Duodenal mucosa (tissue), 2 donors: ENCODE measurements around the gene DCX.

Experiments
- H3K27ac ChIP-seq: one replicate; pipeline ENCODE4 v1.7.0; 2013; ENCODE audit warnings: low read depth, low read length
- H3K27me3 ChIP-seq, 2 donors: one replicate each; pipeline ENCODE4 v1.7.0; 2013; ENCODE audit warnings: low read length in 2 of 2, control low read depth in 1 of 2; ENCODE audit not compliant: insufficient read depth in 2 of 2, control insufficient read depth in 1 of 2
- H3K36me3 ChIP-seq, 2 donors: one replicate each; pipeline ENCODE4 v1.7.0; 2013; ENCODE audit warnings: low read length in 2 of 2, control low read depth in 1 of 2; ENCODE audit not compliant: insufficient read depth in 2 of 2, control insufficient read depth in 1 of 2
- H3K4me1 ChIP-seq, 2 donors: one replicate each; pipeline ENCODE4 v1.7.0; 2013; ENCODE audit warnings: low read length in 2 of 2, control low read depth in 1 of 2; ENCODE audit not compliant: insufficient read depth in 2 of 2, control insufficient read depth in 1 of 2
- H3K4me3 ChIP-seq, 2 donors: one replicate each; pipeline ENCODE4 v1.7.0; 2013; ENCODE audit warnings: low read length in 2 of 2, low read depth in 1 of 2
- H3K9ac ChIP-seq, 2 donors: one replicate each; pipeline ENCODE4 v1.7.0; 2013; ENCODE audit warnings: low read length in 2 of 2, low read depth in 1 of 2
- H3K9me3 ChIP-seq, 2 donors: one replicate each; pipeline ENCODE4 v1.7.0; 2013; ENCODE audit warnings: low read length in 2 of 2, control low read depth in 1 of 2; ENCODE audit not compliant: control insufficient read depth in 1 of 2

DCX gene

DNA sequence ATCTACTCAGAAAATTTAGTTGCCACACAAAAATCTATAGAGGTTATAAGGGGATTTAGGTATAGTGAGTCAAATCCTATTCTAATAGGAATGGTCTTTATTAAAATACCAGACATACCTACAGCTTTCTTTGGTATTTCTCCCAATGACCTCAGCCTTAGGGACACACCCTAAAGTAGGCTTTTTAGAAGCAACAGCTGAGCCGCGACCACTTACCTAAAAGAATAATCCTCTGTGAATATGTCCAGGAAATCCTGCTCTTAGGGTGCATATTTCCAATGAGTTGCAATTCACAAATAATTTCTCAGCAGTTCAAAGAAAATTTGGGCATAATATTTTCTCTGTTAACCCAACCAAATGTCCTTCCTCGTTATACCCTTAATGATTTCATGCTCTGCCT is 2.7 kb downstream of the DCX start:
- H3K4me1 ChIP-seq = no peaks in the 10 kb centered on the region
- no peak overlapping the region for H3K27ac ChIP-seq
- H3K4me3 ChIP-seq = no peak overlapping the region
- H3K9me3 ChIP-seq = no peaks in the 10 kb centered on the region
- no peaks in the 10 kb centered on the region for H3K27me3 ChIP-seq
- no peaks in the 10 kb centered on the region for H3K36me3 ChIP-seq
- no peak overlapping the region for H3K9ac ChIP-seq

DNA sequence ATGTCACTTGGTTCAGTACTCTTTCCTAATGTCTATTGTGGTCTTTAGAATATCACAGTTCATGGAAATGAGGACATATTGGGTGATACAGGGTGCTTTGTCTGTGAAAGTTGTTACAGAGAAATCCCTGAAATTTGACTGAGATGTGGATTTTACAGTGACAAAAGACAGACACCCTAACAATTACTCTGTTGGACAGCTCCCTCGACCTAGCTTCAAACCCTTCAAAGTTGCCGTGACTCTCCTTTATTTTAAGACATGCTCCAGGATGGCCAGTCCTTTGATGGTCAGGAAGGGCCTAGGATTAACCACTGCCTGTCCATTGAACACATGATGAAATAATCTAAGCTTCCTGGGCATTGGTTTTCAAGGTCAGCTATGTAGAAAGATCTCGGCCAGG is 4.0 kb downstream of the DCX start:
- H3K4me3 ChIP-seq = no peak overlapping the region
- H3K27ac ChIP-seq = no peak overlapping the region
- H3K27me3 ChIP-seq = no peaks in the 10 kb centered on the region

DNA sequence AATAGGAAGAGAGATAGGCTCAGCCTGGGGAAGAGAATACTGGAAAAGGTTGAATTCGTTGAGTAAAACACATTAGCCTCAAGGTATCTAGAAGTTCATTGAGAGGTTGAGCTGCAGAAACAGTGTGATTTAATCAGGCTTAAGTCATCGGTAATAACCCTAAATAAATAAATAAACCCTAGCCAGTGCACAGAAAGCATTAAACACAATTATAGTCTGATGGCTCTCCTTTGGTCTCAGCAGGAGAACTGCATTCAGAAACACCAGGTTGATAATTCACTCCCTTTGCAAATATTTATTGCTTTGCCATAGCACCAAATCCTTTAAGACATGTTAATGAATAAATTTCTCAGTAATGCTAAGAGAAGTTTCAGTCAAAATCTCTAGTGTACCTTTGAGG is 9.6 kb downstream of the DCX start:
- no peaks in the 10 kb centered on the region for H3K9me3 ChIP-seq
- H3K27me3 ChIP-seq = no peaks in the 10 kb centered on the region
- H3K4me1 ChIP-seq = no peaks in the 10 kb centered on the region
- no peak overlapping the region for H3K9ac ChIP-seq
- H3K36me3 ChIP-seq = no peaks in the 10 kb centered on the region
- no peak overlapping the region for H3K27ac ChIP-seq
- no peak overlapping the region for H3K4me3 ChIP-seq

More for the DNA sequence above, 4.0 kb downstream of the DCX start:
- Histone ChIP-seq H3K4me1 (no peaks in the 10 kb centered on the region), H3K36me3 (no peaks in the 10 kb centered on the region), H3K9me3 (no peaks in the 10 kb centered on the region), H3K9ac (no peak overlapping the region)

DNA sequence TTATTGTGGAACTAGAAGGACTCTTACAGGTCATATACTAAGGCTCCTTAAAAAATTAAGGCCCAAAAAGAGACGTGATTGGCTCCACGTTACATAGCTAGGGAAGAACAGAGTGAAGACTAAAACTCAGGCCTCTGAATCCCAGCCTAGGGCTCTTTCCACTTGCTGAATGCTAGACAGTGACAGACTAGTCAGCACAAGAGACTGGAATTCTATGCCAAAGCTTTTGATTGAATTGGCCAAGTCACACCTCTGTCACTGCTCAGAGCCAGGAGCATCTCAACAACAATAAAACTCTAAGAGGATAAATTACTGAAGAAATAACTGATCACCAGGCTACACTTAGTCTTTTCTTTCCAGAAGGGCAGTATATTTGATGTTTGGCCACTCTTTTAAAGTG is 16.8 kb downstream of the DCX start:
- Histone ChIP-seq H3K36me3 (no peaks in the 10 kb centered on the region), H3K9ac (no peak overlapping the region), H3K27me3 (no peaks in the 10 kb centered on the region), H3K4me1 (no peaks in the 10 kb centered on the region), H3K27ac (no peak overlapping the region), H3K4me3 (no peak overlapping the region), H3K9me3 (no peaks in the 10 kb centered on the region)

DNA sequence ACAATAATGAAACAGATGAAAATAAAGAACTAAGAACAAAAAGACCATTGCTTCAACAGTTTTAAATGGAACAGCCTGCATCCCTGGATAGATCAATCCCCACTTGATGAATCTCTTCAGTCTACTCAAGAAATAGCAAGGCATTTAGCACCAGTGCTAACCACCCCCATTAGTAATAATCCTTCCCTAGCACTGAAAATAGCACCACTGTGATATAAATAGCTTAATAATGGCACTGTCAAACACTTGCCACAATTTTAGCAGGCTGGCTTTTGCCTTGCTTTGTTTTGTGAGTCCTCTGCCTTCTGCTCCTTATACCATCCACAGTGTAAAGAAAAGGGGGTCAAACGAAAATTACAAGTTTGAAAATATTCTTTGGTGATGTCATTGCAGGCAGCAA is 17.4 kb downstream of the DCX start:
- no peaks in the 10 kb centered on the region for H3K27me3 ChIP-seq
- no peaks in the 10 kb centered on the region for H3K9me3 ChIP-seq
- no peak overlapping the region for H3K4me3 ChIP-seq
- no peak overlapping the region for H3K9ac ChIP-seq
- H3K4me1 ChIP-seq = no peaks in the 10 kb centered on the region
- no peak overlapping the region for H3K27ac ChIP-seq
- no peaks in the 10 kb centered on the region for H3K36me3 ChIP-seq

DNA sequence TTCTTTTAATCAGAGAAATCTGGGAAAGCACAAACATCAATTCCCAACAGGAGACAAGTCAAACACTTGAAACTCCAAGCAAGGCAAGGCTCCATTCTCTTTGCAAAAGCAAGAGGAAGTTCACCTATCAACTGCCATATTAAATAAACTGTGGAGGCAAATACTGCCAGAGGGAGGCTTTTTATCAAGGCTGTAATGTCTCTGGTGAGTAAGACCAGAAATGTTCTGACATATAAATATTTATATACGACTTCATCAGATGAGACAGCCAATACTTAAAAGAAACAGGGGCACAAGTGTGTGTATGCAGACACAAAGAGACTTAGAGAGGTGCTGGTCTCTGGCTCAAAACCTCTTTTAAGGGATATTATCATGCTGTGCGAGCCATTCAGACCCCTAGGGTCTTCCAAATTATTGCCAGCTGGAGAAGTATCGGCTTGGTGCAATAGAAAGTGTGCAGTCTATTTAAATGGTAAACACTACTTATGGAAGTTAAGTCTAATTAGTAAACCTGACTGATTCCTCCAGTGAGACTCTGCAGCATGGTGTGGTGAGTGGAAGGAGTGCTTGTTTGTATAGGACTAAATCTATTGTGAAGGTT is 24.4 kb downstream of the DCX start:
- Histone ChIP-seq H3K9me3 (no peaks in the 10 kb centered on the region), H3K36me3 (no peaks in the 10 kb centered on the region), H3K27ac (no peak overlapping the region), H3K9ac (no peak overlapping the region), H3K4me1 (no peaks in the 10 kb centered on the region), H3K27me3 (no peaks in the 10 kb centered on the region), H3K4me3 (no peak overlapping the region)

DNA sequence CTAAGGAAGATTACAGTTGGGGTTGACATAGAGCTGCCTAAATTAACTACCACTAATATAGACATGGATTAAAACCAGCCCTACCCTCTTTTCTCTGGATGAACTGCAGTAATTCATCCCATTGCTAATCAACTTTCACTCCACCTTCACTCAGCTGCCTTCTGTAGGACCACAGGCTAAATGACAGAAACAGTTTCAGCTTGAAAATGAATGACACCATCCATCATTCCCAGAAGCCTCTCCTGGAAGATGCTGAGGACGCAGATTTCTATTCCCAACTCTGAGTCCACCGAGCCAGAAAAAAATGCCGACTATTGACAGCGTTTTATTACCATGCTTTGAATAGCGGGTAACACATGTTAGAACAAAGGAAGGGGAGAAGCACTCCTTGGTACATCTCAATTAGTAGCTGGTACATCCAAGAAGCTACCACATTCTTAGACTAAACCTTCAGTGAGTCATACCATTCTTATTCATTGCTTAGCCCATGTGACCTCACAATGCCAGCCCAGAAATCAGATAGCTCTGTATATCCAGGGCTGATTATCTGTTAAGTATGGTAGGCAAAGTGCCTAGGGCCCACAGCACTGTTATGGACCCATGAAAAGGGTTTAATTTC is 25.3 kb downstream of the DCX start:
- H3K4me3 ChIP-seq = no peak overlapping the region
- H3K4me1 ChIP-seq = no peaks in the 10 kb centered on the region
- H3K27me3 ChIP-seq = no peaks in the 10 kb centered on the region
- H3K27ac ChIP-seq = no peak overlapping the region
- no peak overlapping the region for H3K9ac ChIP-seq
- H3K36me3 ChIP-seq = no peaks in the 10 kb centered on the region
- no peaks in the 10 kb centered on the region for H3K9me3 ChIP-seq

DNA sequence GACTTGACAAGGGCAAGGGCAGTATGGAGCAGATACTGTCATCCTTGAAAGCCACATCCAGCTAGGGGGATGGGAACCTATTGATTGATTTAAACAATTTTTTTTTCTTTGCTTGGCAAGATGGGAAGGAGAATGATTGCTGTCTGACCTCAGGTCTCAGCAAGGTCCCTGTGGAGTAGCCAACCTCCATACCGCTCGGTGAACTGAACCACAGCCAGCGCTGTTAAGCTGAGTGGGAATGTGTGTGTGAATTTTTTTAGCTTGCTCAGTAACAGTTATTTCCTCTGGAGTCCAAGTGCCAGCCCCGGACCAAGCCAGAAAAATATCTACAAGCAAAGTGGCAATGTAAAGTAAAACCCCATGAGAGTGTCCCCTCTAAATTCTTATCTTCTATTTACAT is 25.9 kb downstream of the DCX start:
- Histone ChIP-seq H3K36me3 (no peaks in the 10 kb centered on the region), H3K9ac (no peak overlapping the region), H3K27ac (no peak overlapping the region), H3K27me3 (no peaks in the 10 kb centered on the region), H3K4me1 (no peaks in the 10 kb centered on the region), H3K9me3 (no peaks in the 10 kb centered on the region), H3K4me3 (no peak overlapping the region)

DNA sequence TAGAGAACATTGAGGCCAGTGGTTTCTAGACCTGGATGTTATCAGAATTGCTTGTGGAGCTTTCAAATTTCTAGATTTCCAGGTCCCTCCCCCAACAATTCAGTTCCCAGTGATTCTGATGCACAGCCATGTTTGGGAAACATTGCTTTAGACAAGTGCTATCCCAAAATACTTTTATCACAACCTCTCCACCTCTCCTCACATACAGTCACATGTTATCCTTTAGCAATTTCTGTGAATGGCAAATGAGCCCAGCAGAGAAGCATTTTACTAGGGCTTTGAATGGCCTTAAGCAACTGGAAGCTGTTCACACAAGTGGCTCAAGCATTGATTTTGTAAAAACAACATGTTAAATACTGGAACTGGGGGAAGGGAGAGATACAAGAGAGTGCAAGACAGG is 29.7 kb downstream of the DCX start:
- Histone ChIP-seq H3K4me1 (no peaks in the 10 kb centered on the region), H3K9me3 (no peaks in the 10 kb centered on the region), H3K27ac (no peak overlapping the region), H3K27me3 (no peaks in the 10 kb centered on the region), H3K9ac (no peak overlapping the region), H3K4me3 (no peak overlapping the region), H3K36me3 (no peaks in the 10 kb centered on the region)

DNA sequence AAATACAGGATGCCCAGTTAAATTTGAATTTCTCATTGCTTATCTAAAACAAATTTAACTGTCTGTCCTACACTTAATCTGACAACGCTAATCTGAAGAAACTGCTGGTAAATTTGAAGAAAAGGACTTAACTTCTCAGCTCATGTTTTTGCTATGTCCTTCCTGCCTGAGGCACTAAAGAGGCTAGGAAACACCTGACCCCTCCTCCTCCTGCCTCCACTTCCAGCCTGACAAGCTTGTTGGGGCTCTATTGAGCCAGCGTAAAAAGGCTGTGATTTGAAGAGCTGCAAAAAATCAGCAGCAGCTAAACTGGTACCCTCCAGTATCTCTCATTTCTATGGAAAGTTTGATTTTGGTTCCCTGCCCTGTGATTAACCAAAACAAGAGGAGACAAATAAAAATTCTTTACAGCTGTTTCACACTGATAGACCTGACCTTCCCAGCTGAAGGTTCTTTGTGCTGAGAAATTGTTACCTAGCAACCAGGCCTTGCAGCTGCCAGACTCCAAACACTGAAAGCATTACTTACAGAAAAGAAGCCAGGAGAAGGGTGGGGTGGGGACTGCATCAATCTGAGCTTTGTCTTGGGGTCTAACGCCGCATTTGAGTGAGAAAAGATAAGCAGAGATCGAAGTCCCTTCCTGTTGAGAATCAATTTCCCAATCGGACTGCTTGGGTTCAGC is 35.0 kb downstream of the DCX start:
- Histone ChIP-seq H3K4me3 (no peak overlapping the region), H3K9me3 (no peaks in the 10 kb centered on the region)

More for the DNA sequence above, 35.0 kb downstream of the DCX start:
- no peak overlapping the region for H3K9ac ChIP-seq
- no peaks in the 10 kb centered on the region for H3K27me3 ChIP-seq
- H3K36me3 ChIP-seq = no peaks in the 10 kb centered on the region
- H3K27ac ChIP-seq = no peak overlapping the region
- no peaks in the 10 kb centered on the region for H3K4me1 ChIP-seq
